ENCODE results near the gene OR10A6.

OR10A6 gene

GRCh38 chr11:7898666-7899283 is 32.3 kb downstream of the OR10A6 start:
- H3K4me3 ChIP-seq (replicated peaks; ENCODE audit: low read depth, low read length): no peak overlapping the region
- DNase-seq (ENCODE audit: extremely low read depth, low read depth): no peak
- TF ChIP-seq CTCF (IDR thresholded peaks at IDR 0.05; ENCODE audit: low read depth, low read length, missing control alignments): no peak

- TF ChIP-seq CTCF (IDR thresholded peaks at IDR 0.05; ENCODE audit: low read depth, low read length, missing control alignments): no peak
- no peak overlapping the region for H3K4me3 ChIP-seq (replicated peaks; ENCODE audit: low read depth, low read length)
- DNase-seq (ENCODE audit: extremely low read depth, low read depth): no peak
Observed at GRCh38 chr11:7896009-7896785, 34.9 kb downstream of the OR10A6 start.

- no peak for DNase-seq (ENCODE audit: extremely low read depth, low read depth)
- H3K4me3 ChIP-seq (replicated peaks; ENCODE audit: low read depth, low read length): no peak overlapping the region
- no peak for TF ChIP-seq CTCF (IDR thresholded peaks at IDR 0.05; ENCODE audit: low read depth, low read length, missing control alignments)
Observed at GRCh38 chr11:7894251-7894650, 36.8 kb downstream of the OR10A6 start.

- no peak for DNase-seq (ENCODE audit: extremely low read depth, low read depth)
- no peak overlapping the region for H3K4me3 ChIP-seq (replicated peaks; ENCODE audit: low read depth, low read length)
- TF ChIP-seq CTCF (IDR thresholded peaks at IDR 0.05; ENCODE audit: low read depth, low read length, missing control alignments): no peak
Observed at GRCh38 chr11:7893796-7894195, 37.3 kb downstream of the OR10A6 start.

GRCh38 chr11:7892840-7893254 is 38.2 kb downstream of the OR10A6 start:
- H3K4me3 ChIP-seq (replicated peaks; ENCODE audit: low read depth, low read length): no peak overlapping the region
- TF ChIP-seq CTCF (IDR thresholded peaks at IDR 0.05; ENCODE audit: low read depth, low read length, missing control alignments): peak; percentile 65
- DNase-seq (ENCODE audit: extremely low read depth, low read depth): peak; percentile 57

- DNase-seq (ENCODE audit: extremely low read depth, low read depth): no peak
- TF ChIP-seq CTCF (IDR thresholded peaks at IDR 0.05; ENCODE audit: low read depth, low read length, missing control alignments): no peak
- no peak overlapping the region for H3K4me3 ChIP-seq (replicated peaks; ENCODE audit: low read depth, low read length)
Observed at GRCh38 chr11:7892059-7892699, 38.9 kb downstream of the OR10A6 start.
